LoVo (cell line): ENCODE measurements around the gene HTT-AS.

Experiments used
- DNase-seq: peaks from one replicate; pipeline ENCODE4 v3.0.0-alpha.2; 2016; ENCODE audit warnings: low spot score

Gene HTT-AS

GRCh38 chr4:3030566-3031356, 43.6 kb downstream of the HTT-AS start:
- DNase-seq: no peak

GRCh38 chr4:3029464-3029863, 44.9 kb downstream of the HTT-AS start:
- DNase-seq: no peak

GRCh38 chr4:3026540-3026939, 47.8 kb downstream of the HTT-AS start:
- DNase-seq: no peak

- no peak for DNase-seq
Observed at GRCh38 chr4:3025881-3026280, 48.5 kb downstream of the HTT-AS start.

- DNase-seq: no peak
Observed at GRCh38 chr4:3022651-3023050, 51.7 kb downstream of the HTT-AS start.

- DNase-seq: no peak
Observed at GRCh38 chr4:3022112-3022511, 52.2 kb downstream of the HTT-AS start.

- DNase-seq: no peak
Observed at GRCh38 chr4:3021627-3022026, 52.7 kb downstream of the HTT-AS start.

GRCh38 chr4:3021127-3021526, 53.2 kb downstream of the HTT-AS start:
- no peak for DNase-seq

GRCh38 chr4:3019145-3019846, 55.0 kb downstream of the HTT-AS start:
- no peak for DNase-seq

- no peak for DNase-seq
Observed at GRCh38 chr4:3017504-3017903, 56.8 kb downstream of the HTT-AS start.

GRCh38 chr4:3016961-3017360, 57.4 kb downstream of the HTT-AS start:
- DNase-seq: no peak

GRCh38 chr4:3013839-3014350, 60.4 kb downstream of the HTT-AS start:
- no peak for DNase-seq
